HCT116 (cell line): ENCODE results near the gene BSND. TPM values are rescaled to one million over a fixed set of nuclear protein-coding genes. Genes with fewer than 3 reads are reported as not detected.

Experiments
- ATAC-seq: fragments of 200-7000 bp; cut with Tn5 transposase; 2 replicates; pipeline ENCODE4 v1.9.1; 2020; ENCODE audit warnings: mild to moderate bottlenecking, moderate library complexity
- BruUV-seq: library from RNA; stranded (reverse); fragments of 400-500 nt; replicated peaks from 2 replicates; lab custom pipeline; 2021; lab: Mats Ljungman, UMichigan
- CTCF ChIA-PET: fragments of 300-600 bp; sonication (Branson Sonifier 250); formaldehyde crosslinking; loops from one replicate; lab custom pipeline; 2021; ENCODE audit warnings: antibody characterized with exemption; lab: Charles Lee
- POLR2A ChIA-PET: fragments of 300-600, 350-600 bp; sonication (Branson Sonifier 250); formaldehyde crosslinking; loops from one replicate; lab custom pipeline; 2021; ENCODE audit warnings: antibody characterized with exemption; lab: Charles Lee
- RAD21 ChIA-PET, 2 experiments: fragments of 300-600 bp; sonication (Branson Sonifier 250); formaldehyde crosslinking; loops; one replicate each; lab custom pipeline; 2023; ENCODE audit warnings: low total read pairs in 2 of 2; ENCODE audit not compliant: uncharacterized antibody in 2 of 2, unreplicated experiment in 2 of 2, low non-redundant PET in 1 of 2; lab: Charles Lee
- DNase-seq: peaks from one replicate; pipeline ENCODE4 v3.0.0-alpha.2; 2010; ENCODE audit warnings: low read depth, low spot score
- H2AFZ ChIP-seq: fragments of 200-600 bp; shearing (Covaris generic), sonication (generic); 2 replicates; pipeline ENCODE4 v1.6.1; 2017; ENCODE audit warnings: low read depth, mixed run types, mixed read lengths, antibody characterized with exemption, low read length; ENCODE audit not compliant: poor library complexity, severe bottlenecking
- H3K27ac ChIP-seq: 2 replicates; pipeline ENCODE4 v1.5.1; 2012; ENCODE audit warnings: low read depth, low read length
- H3K27me3 ChIP-seq: fragments of 200-600 bp; sonication (generic); 2 replicates; pipeline ENCODE4 v1.6.1; 2016; ENCODE audit warnings: mixed run types, low read length, mixed read lengths; ENCODE audit not compliant: insufficient read depth
- H3K36me3 ChIP-seq, 2 experiments: fragments of 200-500 bp in 1 of 2; fragments of 200-600 bp in 1 of 2; sonication (Bioruptor generic) in 1 of 2; sonication (generic) in 1 of 2; 2 replicates each; pipeline versions ENCODE4 v1.5.1 to v1.6.1; 2014 to 2016; ENCODE audit warnings: low read length in 2 of 2, inconsistent platforms in 1 of 2, mixed read lengths in 1 of 2, mixed run types in 1 of 2; ENCODE audit not compliant: insufficient read depth in 2 of 2, control insufficient read depth in 1 of 2
- H3K4me1 ChIP-seq, 2 experiments: fragments of 200-600 bp in 1 of 2; sonication (generic) in 1 of 2; 2 replicates each; pipeline versions ENCODE4 v1.5.1 to v1.6.1; 2012 to 2017; ENCODE audit warnings: low read length in 2 of 2, inconsistent platforms in 1 of 2, mild to moderate bottlenecking in 1 of 2, mixed read lengths in 1 of 2, mixed run types in 1 of 2, moderate library complexity in 1 of 2; ENCODE audit not compliant: insufficient read depth in 2 of 2, control insufficient read depth in 1 of 2
- H3K4me2 ChIP-seq: fragments of 200-600 bp; sonication (generic); 2 replicates; pipeline ENCODE4 v1.6.1; 2017; ENCODE audit warnings: mixed run types, low read length, mixed read lengths
- H3K4me3 ChIP-seq, 2 experiments: fragments of 200-600 bp in 1 of 2; sonication (generic) in 1 of 2; replicated peaks in 1 of 2; 2 replicates each; pipeline ENCODE4 v1.5.1; 2011 to 2016; ENCODE audit warnings: low read length in 2 of 2, control low read depth in 1 of 2, low read depth in 1 of 2, mild to moderate bottlenecking in 1 of 2, mixed read lengths in 1 of 2, mixed run types in 1 of 2
- H3K79me2 ChIP-seq: fragments of 200-600 bp; sonication (generic); 2 replicates; pipeline ENCODE4 v1.6.1; 2017; ENCODE audit warnings: mild to moderate bottlenecking, mixed run types, low read length, moderate library complexity, mixed read lengths; ENCODE audit not compliant: insufficient read depth
- H3K9ac ChIP-seq: fragments of 200-600 bp; sonication (generic); 2 replicates; pipeline ENCODE4 v1.6.1; 2016; ENCODE audit warnings: low read length, mixed read lengths
- H3K9me2 ChIP-seq: fragments of 200-600 bp; sonication (generic), shearing (Covaris generic); 2 replicates; pipeline ENCODE4 v1.6.1; 2017; ENCODE audit warnings: mixed run types, mild to moderate bottlenecking, moderate library complexity; ENCODE audit not compliant: insufficient read depth
- H3K9me3 ChIP-seq, 2 experiments: fragments of 200-500 bp in 1 of 2; fragments of 200-600 bp in 1 of 2; sonication (Bioruptor generic) in 1 of 2; sonication (generic) in 1 of 2; 2 replicates each; pipeline ENCODE4 v1.6.1; 2014 to 2017; ENCODE audit warnings: low read length in 2 of 2, mixed read lengths in 2 of 2, inconsistent platforms in 1 of 2, low read depth in 1 of 2, mild to moderate bottlenecking in 1 of 2, mixed run types in 1 of 2, moderate library complexity in 1 of 2; ENCODE audit not compliant: control insufficient read depth in 1 of 2, insufficient read depth in 1 of 2
- H4K20me1 ChIP-seq: fragments of 200-600 bp; sonication (generic), shearing (Covaris generic); 2 replicates; pipeline ENCODE4 v1.6.1; 2017; ENCODE audit warnings: mixed run types, mild to moderate bottlenecking, moderate library complexity; ENCODE audit not compliant: insufficient read depth
- CBX3 ChIP-seq: IDR thresholded peaks from 2 replicates; pipeline ENCODE4 v1.6.1; 2012; ENCODE audit warnings: low read depth
- CTCF ChIP-seq, 3 experiments: fragments of 200-600 bp in 1 of 3; sonication (generic) in 1 of 3; IDR thresholded peaks in 2 of 3; conservative IDR thresholded peaks in 1 of 3; 2 replicates each; pipeline ENCODE4 v1.5.1; 2012 to 2017; ENCODE audit warnings: low read depth in 2 of 3, low read length in 2 of 3, antibody characterized with exemption in 1 of 3, borderline replicate concordance in 1 of 3, control low read depth in 1 of 3, mild to moderate bottlenecking in 1 of 3, mixed read lengths in 1 of 3, mixed run types in 1 of 3, moderate library complexity in 1 of 3; ENCODE audit not compliant: insufficient read depth in 1 of 3
- EGR1 ChIP-seq: IDR thresholded peaks from 2 replicates; pipeline ENCODE4 v1.6.1; 2012; ENCODE audit warnings: low read depth
- EZH2phosphoT487 ChIP-seq: fragments of 200-600 bp; IDR thresholded peaks from 2 replicates; pipeline ENCODE4 v1.6.1; 2018; ENCODE audit warnings: antibody characterized with exemption, borderline replicate concordance
- FOSL1 ChIP-seq: IDR thresholded peaks from 2 replicates; pipeline ENCODE4 v1.6.1; 2012; ENCODE audit warnings: low read depth
- POLR2AphosphoS5 ChIP-seq: IDR thresholded peaks from 2 replicates; pipeline ENCODE4 v1.6.1; 2011; ENCODE audit warnings: mild to moderate bottlenecking, low read depth, low read length, moderate library complexity
- RAD21 ChIP-seq: IDR thresholded peaks from 2 replicates; pipeline ENCODE4 v1.6.1; 2012; ENCODE audit warnings: low read depth, mild to moderate bottlenecking
- REST ChIP-seq: IDR thresholded peaks from 2 replicates; pipeline ENCODE4 v1.6.1; 2012; ENCODE audit warnings: low read depth
- YY1 ChIP-seq: IDR thresholded peaks from 2 replicates; pipeline ENCODE4 v1.6.1; 2011; ENCODE audit warnings: low read length, low read depth, moderate library complexity, mild to moderate bottlenecking; ENCODE audit not compliant: insufficient replicate concordance; ENCODE audit errors: extremely low read depth
- ZFX ChIP-seq: fragments of 450-650 bp; IDR thresholded peaks from 2 replicates; pipeline ENCODE4 v1.6.1; 2017
- ZNF274 ChIP-seq: fragments of 200-500 bp; sonication (Bioruptor generic); IDR thresholded peaks from 2 replicates; pipeline ENCODE4 v1.6.1; 2014; ENCODE audit warnings: mild to moderate bottlenecking, low read depth, low read length, inconsistent platforms
- intact Hi-C: fragments of 100-400 bp; cut with micrococcal nuclease; formaldehyde crosslinking; loops from 2 replicates; pipeline ENCODE4 v1.10.0; 2022
- total RNA-seq: library from RNA; stranded (reverse); gene quantifications from one replicate; pipeline ENCODE4 v1.2.1, GENCODE V29; 2021; ENCODE audit not compliant: unreplicated experiment

The BSND gene
- total RNA-seq, 1 experiment from 2014 or later: not detected

- TF ChIP-seq EGR1 (no peak), ZNF274 (no peak), REST (no peak)
These were observed 22.0 kb upstream of the BSND start (continued) for GRCh38 chr1:54976747-54977146.

- RAD21 ChIA-PET: no interaction called here
- Histone ChIP-seq H3K36me3 (no peaks in the 10 kb centered on the region), H4K20me1 (no peaks in the 10 kb centered on the region), H3K79me2 (no peaks in the 10 kb centered on the region), H3K27me3 (no peaks in the 10 kb centered on the region), H3K4me1 (peaks cover 0 to 41% of the 10 kb centered on the region in 2 experiments; a peak in 3 of 4 replicates), H3K9me2 (no peaks in the 10 kb centered on the region), H3K9ac (no peak overlapping the region), H3K27ac (no peak overlapping the region), H3K4me2 (no peak overlapping the region), H3K9me3 (no peaks in the 10 kb centered on the region), H3K4me3 (no peak overlapping the region), H2AFZ (no peak overlapping the region)
- ATAC-seq (no peak), DNase-seq (no peak)
- no peak for TF ChIP-seq CTCF (IDR thresholded peaks at IDR 0.05 in 2 of 3, conservative IDR thresholded peaks at IDR 0.05 in 1 of 3; ENCODE audit: borderline replicate concordance in 1 of 3, insufficient read depth in 1 of 3, low read depth in 2 of 3, low read length in 2 of 3)
- TF ChIP-seq RAD21: no peak
- no peak for TF ChIP-seq ZFX
- TF ChIP-seq POLR2AphosphoS5: no peak
- no peak for TF ChIP-seq CBX3
- no peak for TF ChIP-seq REST
- no peak for TF ChIP-seq FOSL1
- TF ChIP-seq YY1: no peak
- TF ChIP-seq EZH2phosphoT487: no peak
- POLR2A ChIA-PET: interaction anchor here (1.4 kb wide), 1 partner anchor 12 kb away, joined by 4 read pairs; no protein-coding TSS in a partner anchor
- BruUV-seq: no TSS peak
- intact Hi-C loops: no loop called here
- CTCF ChIA-PET: interaction anchor here (2.0 kb wide), 1 partner anchor 33 kb away, joined by 11 read pairs; no protein-coding TSS in a partner anchor
These were observed 21.0 kb upstream of the BSND start for GRCh38 chr1:54977533-54978297.
